NT2/D1 (cell line): ENCODE measurements around the gene LRRIQ3.
"Not testable (repeated sequence)": the region's sequence is repeated elsewhere in the genome, so short reads cannot be mapped to it uniquely, and the experiment has no call there.

ENCODE experiments used
- DNase-seq: peaks from one replicate; pipeline ENCODE4 v3.0.0-alpha.2; 2011; ENCODE audit warnings: low read depth, low spot score
- H3K27me3 ChIP-seq: 2 replicates; pipeline ENCODE4 v1.6.0; 2011; ENCODE audit warnings: mild to moderate bottlenecking; ENCODE audit not compliant: insufficient read length, insufficient read depth
- H3K36me3 ChIP-seq: 2 replicates; pipeline ENCODE4 v1.6.1; 2011; ENCODE audit warnings: mild to moderate bottlenecking, low read length, mixed read lengths; ENCODE audit not compliant: insufficient read depth, insufficient read length
- H3K4me1 ChIP-seq: 2 replicates; pipeline ENCODE4 v1.5.1; 2011; ENCODE audit not compliant: insufficient read depth, insufficient read length
- H3K4me3 ChIP-seq: 2 replicates; pipeline ENCODE4 v1.5.1; 2011; ENCODE audit warnings: low read depth; ENCODE audit not compliant: insufficient read length
- H3K9ac ChIP-seq: 2 replicates; pipeline ENCODE4 v1.6.0; 2011; ENCODE audit warnings: low read depth; ENCODE audit not compliant: insufficient read length
- H3K9me3 ChIP-seq: 2 replicates; pipeline ENCODE4 v1.5.1; 2011; ENCODE audit warnings: mild to moderate bottlenecking, low read length; ENCODE audit not compliant: insufficient read depth
- SUZ12 ChIP-seq: IDR thresholded peaks from 2 replicates; pipeline ENCODE4 v1.6.1; 2011; ENCODE audit not compliant: insufficient read length, insufficient read depth; ENCODE audit errors: extremely low read depth
- YY1 ChIP-seq: IDR thresholded peaks from 2 replicates; pipeline ENCODE4 v1.6.1; 2011; ENCODE audit not compliant: insufficient read length, insufficient read depth
- ZNF274 ChIP-seq: IDR thresholded peaks from 2 replicates; pipeline ENCODE4 v1.6.1; 2011; ENCODE audit warnings: mild to moderate bottlenecking, low read depth, low read length

Gene LRRIQ3

DNA sequence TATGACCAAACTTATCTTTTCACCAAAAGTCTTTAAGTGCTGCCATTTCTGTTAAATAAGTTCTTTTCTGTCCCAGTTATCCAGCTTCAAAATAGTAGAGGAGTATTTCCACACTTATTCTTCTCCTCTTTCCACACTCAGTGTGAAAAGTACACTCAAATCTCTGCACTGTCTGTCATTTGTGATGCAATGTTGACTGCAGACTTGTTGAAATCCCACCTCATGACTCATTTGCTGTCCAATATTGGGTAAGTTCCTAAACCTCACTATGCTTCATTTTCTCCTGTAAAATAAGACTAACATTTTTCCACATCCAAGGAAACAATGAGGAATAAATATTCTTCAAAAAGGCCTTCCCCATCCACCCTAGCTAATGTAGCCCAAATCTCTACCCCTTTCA lies 17.5 kb downstream of the LRRIQ3 start:
- Histone ChIP-seq H3K9ac (no peak overlapping the region), H3K4me1 (no peaks in the 10 kb centered on the region), H3K4me3 (no peak overlapping the region), H3K9me3 (no peaks in the 10 kb centered on the region), H3K36me3 (no peaks in the 10 kb centered on the region), H3K27me3 (no peaks in the 10 kb centered on the region)
- no peak for DNase-seq
- TF ChIP-seq SUZ12, result no peak
- no peak for TF ChIP-seq ZNF274
- no peak for TF ChIP-seq YY1

- H3K4me3 ChIP-seq, H3K9me3 ChIP-seq, DNase-seq, H3K27me3 ChIP-seq, H3K36me3 ChIP-seq, H3K9ac ChIP-seq, H3K4me1 ChIP-seq: not testable (repeated sequence)
Measured at GRCh38 chr1:74174423-74174822, 23.6 kb downstream of the LRRIQ3 start.

GRCh38 chr1:74162333-74162732 lies 35.6 kb downstream of the LRRIQ3 start:
- no peak for TF ChIP-seq SUZ12
- TF ChIP-seq YY1, result no peak
- no peak for TF ChIP-seq ZNF274
- no peak for DNase-seq

DNA sequence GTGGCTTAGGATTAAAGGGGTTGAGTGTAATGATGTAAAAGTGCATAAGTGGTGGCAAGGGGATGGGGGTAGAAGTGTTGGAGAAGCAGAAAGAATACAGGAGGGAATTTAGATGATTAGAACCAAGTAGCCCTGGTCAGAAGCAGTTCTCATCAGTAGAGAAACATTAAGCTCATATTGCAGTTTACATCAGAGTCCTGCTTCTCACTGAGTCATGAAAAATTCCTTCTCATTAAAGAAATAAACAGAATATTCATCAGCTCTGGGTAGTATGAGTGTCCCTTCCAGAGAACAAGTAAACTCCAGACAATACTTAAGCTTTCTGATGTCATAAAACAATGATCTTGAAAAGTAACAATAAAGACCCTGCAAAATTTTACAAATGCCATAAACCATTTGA lies 36.5 kb downstream of the LRRIQ3 start:
- H3K27me3 ChIP-seq, result no peaks in the 10 kb centered on the region
- no peaks in the 10 kb centered on the region for H3K36me3 ChIP-seq
- no peaks in the 10 kb centered on the region for H3K4me1 ChIP-seq
- no peak overlapping the region for H3K9ac ChIP-seq
- no peaks in the 10 kb centered on the region for H3K9me3 ChIP-seq
- no peak for TF ChIP-seq ZNF274
- no peak for TF ChIP-seq YY1
- no peak for TF ChIP-seq SUZ12
- DNase-seq, result no peak
- H3K4me3 ChIP-seq, result no peak overlapping the region

More at GRCh38 chr1:74162333-74162732, 35.6 kb downstream of the LRRIQ3 start:
- no peaks in the 10 kb centered on the region for H3K9me3 ChIP-seq
- no peak overlapping the region for H3K4me3 ChIP-seq
- no peaks in the 10 kb centered on the region for H3K4me1 ChIP-seq
- no peak overlapping the region for H3K9ac ChIP-seq
- H3K27me3 ChIP-seq, result no peaks in the 10 kb centered on the region
- H3K36me3 ChIP-seq, result no peaks in the 10 kb centered on the region

- Histone ChIP-seq H3K4me1 (no peaks in the 10 kb centered on the region), H3K4me3 (no peak overlapping the region), H3K9me3 (no peaks in the 10 kb centered on the region), H3K9ac (no peak overlapping the region), H3K27me3 (no peaks in the 10 kb centered on the region), H3K36me3 (no peaks in the 10 kb centered on the region)
- TF ChIP-seq SUZ12, result no peak
- no peak for TF ChIP-seq ZNF274
- no peak for TF ChIP-seq YY1
- DNase-seq, result no peak
Measured at GRCh38 chr1:74160046-74160445, 37.9 kb downstream of the LRRIQ3 start.

GRCh38 chr1:74145086-74145485 lies 52.9 kb downstream of the LRRIQ3 start:
- Histone ChIP-seq H3K27me3 (no peaks in the 10 kb centered on the region), H3K9me3 (no peaks in the 10 kb centered on the region), H3K36me3 (no peaks in the 10 kb centered on the region), H3K4me1 (no peaks in the 10 kb centered on the region), H3K4me3 (no peak overlapping the region), H3K9ac (no peak overlapping the region)
- DNase-seq, result no peak
- TF ChIP-seq ZNF274 (no peak), YY1 (no peak), SUZ12 (no peak)

- not testable (repeated sequence) for H3K4me3 ChIP-seq, DNase-seq, H3K9ac ChIP-seq
Measured at GRCh38 chr1:74117370-74117769, 80.6 kb downstream of the LRRIQ3 start.

GRCh38 chr1:74113333-74113732 lies 84.6 kb downstream of the LRRIQ3 start:
- Histone ChIP-seq H3K27me3 (no peaks in the 10 kb centered on the region), H3K9ac (no peak overlapping the region), H3K36me3 (no peaks in the 10 kb centered on the region), H3K4me1 (no peaks in the 10 kb centered on the region), H3K4me3 (no peak overlapping the region), H3K9me3 (no peaks in the 10 kb centered on the region)
- DNase-seq, result no peak
- TF ChIP-seq SUZ12 (no peak), YY1 (no peak), ZNF274 (no peak)

More at GRCh38 chr1:74117370-74117769, 80.6 kb downstream of the LRRIQ3 start:
- not testable (repeated sequence) for H3K27me3 ChIP-seq, H3K36me3 ChIP-seq, H3K4me1 ChIP-seq, H3K9me3 ChIP-seq
